K562 (cell line): ENCODE measurements around the gene PARD6B. TPM values are rescaled to one million over a fixed set of nuclear protein-coding genes. Genes with fewer than 3 reads are reported as not detected.
A peak's percentile ranks its signal among the peaks of the same experiment; 100 is the strongest.

Experiments
- BMI1 ChIP-seq: fragments of 150-350 bp; IDR thresholded peaks from 2 replicates; pipeline ENCODE4 v1.6.1; 2014; ENCODE audit warnings: low read length
- GTF2E2 ChIP-seq: fragments of 200-800 bp; sonication (Bioruptor generic); IDR thresholded peaks from 2 replicates; pipeline ENCODE4 v1.6.1; 2016; ENCODE audit warnings: missing genetic modification characterization, missing compliant biosample characterization
- HDAC1 ChIP-seq, 2 experiments: fragments of 450-650 bp; IDR thresholded peaks; 2 replicates each; pipeline ENCODE4 v1.6.1; 2016 to 2017; ENCODE audit warnings: inconsistent platforms in 1 of 2, mild to moderate bottlenecking in 1 of 2, moderate library complexity in 1 of 2
- KDM4B ChIP-seq, 2 experiments: fragments of 450-650 bp in 1 of 2; sonication (generic) in 1 of 2; IDR thresholded peaks; 2 replicates each; pipeline ENCODE4 v1.6.1; 2016 to 2017; ENCODE audit warnings: borderline replicate concordance in 2 of 2, antibody characterized with exemption in 1 of 2, low read depth in 1 of 2, mild to moderate bottlenecking in 1 of 2
- NR2F6 ChIP-seq: fragments of 450-650 bp; formaldehyde crosslinking; IDR thresholded peaks from 2 replicates; pipeline ENCODE4 v1.4.0; 2020; ENCODE audit warnings: mild to moderate bottlenecking
- RBM34 ChIP-seq: fragments of 200-400 bp; formaldehyde crosslinking; IDR thresholded peaks from 2 replicates; pipeline ENCODE4 v1.6.1; 2018; ENCODE audit warnings: low read length, borderline replicate concordance; ENCODE audit not compliant: insufficient read depth
- SRSF9 ChIP-seq: fragments of 200-400 bp; formaldehyde crosslinking; IDR thresholded peaks from 2 replicates; pipeline ENCODE4 v1.6.1; 2017; ENCODE audit warnings: low read depth, low read length, borderline replicate concordance
- ZNF586 ChIP-seq: fragments of 450-650 bp; formaldehyde crosslinking; conservative IDR thresholded peaks from 2 replicates; pipeline ENCODE4 v1.4.0; 2020; ENCODE audit warnings: mild to moderate bottlenecking, moderate library complexity
- ZNF766 ChIP-seq: fragments of 200-800 bp; sonication (Bioruptor generic); conservative IDR thresholded peaks from 2 replicates; pipeline ENCODE4 v1.6.1; 2016; ENCODE audit warnings: missing genetic modification characterization, missing compliant biosample characterization
- polyA plus RNA-seq, 8 experiments: library from polyadenylated mRNA; depleted of rRNA in 4 of 8; stranded (reverse) in 5 of 8; unstranded in 3 of 8; fragments of >200 nt; fragmentation: Nextera tagmentation in 2 of 8; fragmentation: Illumina TruSeq in 1 of 8; extraction: Ambion mirVana in 2 of 8; extraction: Trizol in 1 of 8; gene quantifications; 2 replicates each; pipeline versions ENCODE4 v1.2.1 to v1.2.3, GENCODE V29; 2011 to 2014; ENCODE audit warnings: inconsistent platforms in 1 of 8, missing spikeins in 1 of 8
- total RNA-seq, 7 experiments: library from RNA; depleted of rRNA in 6 of 7; stranded (reverse); fragments of >200 nt in 6 of 7; fragmentation: Illumina TruSeq in 2 of 7; extraction: Trizol in 2 of 7; gene quantifications; 2 replicates each; pipeline versions ENCODE4 v1.2.1 to v1.2.3, GENCODE V29; 2011 to 2021; ENCODE audit warnings: low replicate concordance in 1 of 7
- TF ChIP-seq, protein P1 (sequence below), 2 experiments: IDR thresholded peaks; 2 replicates each; pipeline ENCODE4 v1.6.1; 2012; ENCODE audit warnings: improper control_type of control experiment in 2 of 2, low read depth in 2 of 2, low read length in 2 of 2, borderline replicate concordance in 1 of 2
- TF ChIP-seq, protein P2 (sequence below): sonication (generic); IDR thresholded peaks from 2 replicates; pipeline ENCODE4 v1.6.1; 2016
- TF ChIP-seq, protein P3 (sequence below), 2 experiments: fragments of 450-650 bp in 1 of 2; sonication (generic) in 1 of 2; formaldehyde crosslinking in 1 of 2; IDR thresholded peaks; 2 replicates each; pipeline versions ENCODE4 v1.7.1 to v1.9.0; 2016 to 2022; ENCODE audit warnings: inconsistent platforms in 1 of 2, mild to moderate bottlenecking in 1 of 2, missing genetic modification reagents in 1 of 2

PARD6B gene
- total and polyA plus RNA-seq, 9 of the 15 experiments (the other 6 are each of a cell fraction or from before 2014, with no cell fraction given): 1.7 to 12.3 (median 5.5) TPM

- TF ChIP-seq GTF2E2 (tag) (peak; percentile 89; the same call in 1 of the 2 replicates), ZNF586 (CRISPR knock-in tag) (no peak), SRSF9 (no peak), HDAC1 (IDR thresholded peaks at IDR 0.05) (no peak), ZNF766 (CRISPR knock-in tag) (no peak), RBM34 (no peak), NR2F6 (CRISPR knock-in tag) (peak; percentile 17; the same call in 1 of the 2 replicates), KDM4B (IDR thresholded peaks at IDR 0.05; ENCODE audit: borderline replicate concordance in 2 of 2, low read depth in 1 of 2) (0 out of 4 replicates have a peak, but pooled peaks of 1 of the 2 experiments have one; percentile 64), BMI1 (no peak)
- TF ChIP-seq, protein P1, sequence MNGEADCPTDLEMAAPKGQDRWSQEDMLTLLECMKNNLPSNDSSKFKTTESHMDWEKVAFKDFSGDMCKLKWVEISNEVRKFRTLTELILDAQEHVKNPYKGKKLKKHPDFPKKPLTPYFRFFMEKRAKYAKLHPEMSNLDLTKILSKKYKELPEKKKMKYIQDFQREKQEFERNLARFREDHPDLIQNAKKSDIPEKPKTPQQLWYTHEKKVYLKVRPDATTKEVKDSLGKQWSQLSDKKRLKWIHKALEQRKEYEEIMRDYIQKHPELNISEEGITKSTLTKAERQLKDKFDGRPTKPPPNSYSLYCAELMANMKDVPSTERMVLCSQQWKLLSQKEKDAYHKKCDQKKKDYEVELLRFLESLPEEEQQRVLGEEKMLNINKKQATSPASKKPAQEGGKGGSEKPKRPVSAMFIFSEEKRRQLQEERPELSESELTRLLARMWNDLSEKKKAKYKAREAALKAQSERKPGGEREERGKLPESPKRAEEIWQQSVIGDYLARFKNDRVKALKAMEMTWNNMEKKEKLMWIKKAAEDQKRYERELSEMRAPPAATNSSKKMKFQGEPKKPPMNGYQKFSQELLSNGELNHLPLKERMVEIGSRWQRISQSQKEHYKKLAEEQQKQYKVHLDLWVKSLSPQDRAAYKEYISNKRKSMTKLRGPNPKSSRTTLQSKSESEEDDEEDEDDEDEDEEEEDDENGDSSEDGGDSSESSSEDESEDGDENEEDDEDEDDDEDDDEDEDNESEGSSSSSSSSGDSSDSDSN (IDR thresholded peaks at IDR 0.05; ENCODE audit: borderline replicate concordance in 1 of 2, low read depth in 2 of 2, low read length in 2 of 2): peak; percentile 26 to 88; a peak in 3 of 4 replicates
- TF ChIP-seq, protein P2, sequence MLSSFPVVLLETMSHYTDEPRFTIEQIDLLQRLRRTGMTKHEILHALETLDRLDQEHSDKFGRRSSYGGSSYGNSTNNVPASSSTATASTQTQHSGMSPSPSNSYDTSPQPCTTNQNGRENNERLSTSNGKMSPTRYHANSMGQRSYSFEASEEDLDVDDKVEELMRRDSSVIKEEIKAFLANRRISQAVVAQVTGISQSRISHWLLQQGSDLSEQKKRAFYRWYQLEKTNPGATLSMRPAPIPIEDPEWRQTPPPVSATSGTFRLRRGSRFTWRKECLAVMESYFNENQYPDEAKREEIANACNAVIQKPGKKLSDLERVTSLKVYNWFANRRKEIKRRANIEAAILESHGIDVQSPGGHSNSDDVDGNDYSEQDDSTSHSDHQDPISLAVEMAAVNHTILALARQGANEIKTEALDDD: no peak
- TF ChIP-seq, protein P3, sequence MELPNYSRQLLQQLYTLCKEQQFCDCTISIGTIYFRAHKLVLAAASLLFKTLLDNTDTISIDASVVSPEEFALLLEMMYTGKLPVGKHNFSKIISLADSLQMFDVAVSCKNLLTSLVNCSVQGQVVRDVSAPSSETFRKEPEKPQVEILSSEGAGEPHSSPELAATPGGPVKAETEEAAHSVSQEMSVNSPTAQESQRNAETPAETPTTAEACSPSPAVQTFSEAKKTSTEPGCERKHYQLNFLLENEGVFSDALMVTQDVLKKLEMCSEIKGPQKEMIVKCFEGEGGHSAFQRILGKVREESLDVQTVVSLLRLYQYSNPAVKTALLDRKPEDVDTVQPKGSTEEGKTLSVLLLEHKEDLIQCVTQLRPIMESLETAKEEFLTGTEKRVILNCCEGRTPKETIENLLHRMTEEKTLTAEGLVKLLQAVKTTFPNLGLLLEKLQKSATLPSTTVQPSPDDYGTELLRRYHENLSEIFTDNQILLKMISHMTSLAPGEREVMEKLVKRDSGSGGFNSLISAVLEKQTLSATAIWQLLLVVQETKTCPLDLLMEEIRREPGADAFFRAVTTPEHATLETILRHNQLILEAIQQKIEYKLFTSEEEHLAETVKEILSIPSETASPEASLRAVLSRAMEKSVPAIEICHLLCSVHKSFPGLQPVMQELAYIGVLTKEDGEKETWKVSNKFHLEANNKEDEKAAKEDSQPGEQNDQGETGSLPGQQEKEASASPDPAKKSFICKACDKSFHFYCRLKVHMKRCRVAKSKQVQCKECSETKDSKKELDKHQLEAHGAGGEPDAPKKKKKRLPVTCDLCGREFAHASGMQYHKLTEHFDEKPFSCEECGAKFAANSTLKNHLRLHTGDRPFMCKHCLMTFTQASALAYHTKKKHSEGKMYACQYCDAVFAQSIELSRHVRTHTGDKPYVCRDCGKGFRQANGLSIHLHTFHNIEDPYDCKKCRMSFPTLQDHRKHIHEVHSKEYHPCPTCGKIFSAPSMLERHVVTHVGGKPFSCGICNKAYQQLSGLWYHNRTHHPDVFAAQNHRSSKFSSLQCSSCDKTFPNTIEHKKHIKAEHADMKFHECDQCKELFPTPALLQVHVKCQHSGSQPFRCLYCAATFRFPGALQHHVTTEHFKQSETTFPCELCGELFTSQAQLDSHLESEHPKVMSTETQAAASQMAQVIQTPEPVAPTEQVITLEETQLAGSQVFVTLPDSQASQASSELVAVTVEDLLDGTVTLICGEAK (IDR thresholded peaks at IDR 0.05): 0 out of 2 replicates have a peak, but pooled peaks have one; percentile 19
- TF ChIP-seq, protein P3 (CRISPR knock-in tag; IDR thresholded peaks at IDR 0.05): no peak
Observed at GRCh38 chr20:50790651-50791277, 59.4 kb downstream of the PARD6B start (continued).
